Activated CD4-positive, alpha-beta memory T cell treated with anti-CD3 and anti-CD28 coated beads for 36 hours (primary cell): ENCODE results near the gene POLD3. TPM values are rescaled to one million over a fixed set of nuclear protein-coding genes. Genes with fewer than 3 reads are reported as not detected.
A peak's percentile ranks its signal among the peaks of the same experiment; 100 is the strongest.
"Not testable (repeated sequence)": the region's sequence is repeated elsewhere in the genome, so short reads cannot be mapped to it uniquely, and the experiment has no call there.

Source experiments
- CTCF ChIA-PET: fragments of 350-600 bp; sonication (Branson Sonifier 250); formaldehyde crosslinking; loops from one replicate; lab custom pipeline; 2021; ENCODE audit warnings: antibody characterized with exemption, inconsistent platforms; lab: Charles Lee
- POLR2A ChIA-PET: fragments of 350-600 bp; sonication (Branson Sonifier 250); formaldehyde crosslinking; loops from one replicate; lab custom pipeline; 2021; ENCODE audit warnings: antibody characterized with exemption; lab: Charles Lee
- DNase-seq: peaks from one replicate; pipeline ENCODE4 v3.0.0-alpha.2; 2020
- H3K27ac Mint-ChIP-seq: one replicate; pipeline ENCODE4 v1.8.0; 2021; ENCODE audit warnings: mixed read lengths
- H3K27me3 Mint-ChIP-seq: one replicate; pipeline ENCODE4 v1.8.0; 2021; ENCODE audit warnings: mixed read lengths
- H3K36me3 Mint-ChIP-seq: one replicate; pipeline ENCODE4 v1.8.0; 2021; ENCODE audit warnings: mixed read lengths
- H3K4me1 Mint-ChIP-seq: one replicate; pipeline ENCODE4 v1.8.0; 2021; ENCODE audit warnings: low read depth, mixed read lengths
- H3K4me3 Mint-ChIP-seq: one replicate; pipeline ENCODE4 v1.8.0; 2021; ENCODE audit warnings: mild to moderate bottlenecking, mixed read lengths
- H3K9me3 Mint-ChIP-seq: one replicate; pipeline ENCODE4 v1.8.0; 2021; ENCODE audit warnings: mixed read lengths
- intact Hi-C: fragments of 100-400 bp; cut with micrococcal nuclease; formaldehyde crosslinking; loops from one replicate; pipeline ENCODE4 v1.15.1; 2023
- total RNA-seq, 2 experiments: library from RNA; stranded (reverse); gene quantifications; one replicate each; pipeline ENCODE4 v1.2.3, GENCODE V29; 2021

The POLD3 gene
- total RNA-seq, 2 experiments from 2014 or later, result 60.8 to 61.4 TPM

GRCh38 chr11:74570266-74571061 is 21.9 kb upstream of the POLD3 start:
- H3K4me3 Mint-ChIP-seq, result no peak overlapping the region
- no peak overlapping the region for H3K27ac Mint-ChIP-seq
- no peaks in the 10 kb centered on the region for H3K4me1 Mint-ChIP-seq
- CTCF ChIA-PET, result interaction anchor here (0.7 to 9.1 kb wide), 9 partner anchors 9 to 169 kb away, joined by 3 to 144 read pairs (median 3); partner anchors contain the start of gene LIPT2
- peak; percentile 46 for DNase-seq
- H3K9me3 Mint-ChIP-seq, result no peaks in the 10 kb centered on the region
- H3K36me3 Mint-ChIP-seq, result no peaks in the 10 kb centered on the region
- intact Hi-C loops, result loop anchor here (1.0 to 2.0 kb wide), 3 partner anchors 78 to 182 kb away; partner anchors contain the start of gene LIPT2
- peaks cover 11% of the 10 kb centered on the region for H3K27me3 Mint-ChIP-seq
- POLR2A ChIA-PET, result no interaction called here

GRCh38 chr11:74571062-74571399 is 21.4 kb upstream of the POLD3 start:
- DNase-seq, result no peak
- ChIA-PET POLR2A (no interaction called here), CTCF (interaction anchor here (0.7 to 9.1 kb wide), 8 partner anchors 9 to 169 kb away, joined by 3 to 144 read pairs (median 3); partner anchors contain the start of gene LIPT2)
- Mint-ChIP-seq H3K9me3 (no peaks in the 10 kb centered on the region), H3K27me3 (peaks cover 11% of the 10 kb centered on the region), H3K27ac (no peak overlapping the region), H3K4me3 (no peak overlapping the region), H3K4me1 (no peaks in the 10 kb centered on the region), H3K36me3 (no peaks in the 10 kb centered on the region)
- intact Hi-C loops, result loop anchor here (2.0 kb wide), 2 partner anchors 78 to 182 kb away; partner anchors contain the start of gene LIPT2

GRCh38 chr11:74572349-74572748 is 20.0 kb upstream of the POLD3 start:
- Mint-ChIP-seq H3K27me3 (peaks cover 11% of the 10 kb centered on the region), H3K4me1 (no peaks in the 10 kb centered on the region), H3K36me3 (no peaks in the 10 kb centered on the region), H3K9me3 (no peaks in the 10 kb centered on the region), H3K27ac (no peak overlapping the region), H3K4me3 (no peak overlapping the region)
- intact Hi-C loops, result no loop called here
- ChIA-PET POLR2A (no interaction called here), CTCF (interaction anchor here (0.8 to 9.1 kb wide), 3 partner anchors 79 to 317 kb away, joined by 3 to 144 read pairs (median 10); partner anchors contain the start of gene LIPT2)
- no peak for DNase-seq

- POLR2A ChIA-PET, result no interaction called here
- CTCF ChIA-PET, result no interaction called here
- no peak overlapping the region for H3K4me3 Mint-ChIP-seq
- H3K9me3 Mint-ChIP-seq, result no peaks in the 10 kb centered on the region
- H3K36me3 Mint-ChIP-seq, result no peaks in the 10 kb centered on the region
- intact Hi-C loops, result no loop called here
- H3K27ac Mint-ChIP-seq, result no peak overlapping the region
- no peak for DNase-seq
- H3K27me3 Mint-ChIP-seq, result peaks cover 11% of the 10 kb centered on the region
- no peaks in the 10 kb centered on the region for H3K4me1 Mint-ChIP-seq
These were observed 17.8 kb upstream of the POLD3 start for GRCh38 chr11:74574563-74574962.

GRCh38 chr11:74575999-74576398 is 16.4 kb upstream of the POLD3 start:
- Mint-ChIP-seq H3K4me1 (no peaks in the 10 kb centered on the region), H3K9me3 (no peaks in the 10 kb centered on the region), H3K4me3 (no peak overlapping the region), H3K27ac (no peak overlapping the region), H3K27me3 (peaks cover 8% of the 10 kb centered on the region), H3K36me3 (no peaks in the 10 kb centered on the region)
- DNase-seq, result no peak
- ChIA-PET POLR2A (no interaction called here), CTCF (interaction anchor here (1.2 kb wide), 1 partner anchor 123 kb away, joined by 3 read pairs; no protein-coding TSS in a partner anchor)
- intact Hi-C loops, result no loop called here

- no peaks in the 10 kb centered on the region for H3K9me3 Mint-ChIP-seq
- CTCF ChIA-PET, result interaction anchor here (1.2 kb wide), 1 partner anchor 124 kb away, joined by 3 read pairs; no protein-coding TSS in a partner anchor
- no peaks in the 10 kb centered on the region for H3K36me3 Mint-ChIP-seq
These were observed 15.2 kb upstream of the POLD3 start for GRCh38 chr11:74577181-74577580.

GRCh38 chr11:74577624-74578396 is 14.6 kb upstream of the POLD3 start:
- intact Hi-C loops, result no loop called here
- DNase-seq, result no peak
- no peak overlapping the region for H3K4me3 Mint-ChIP-seq
- ChIA-PET POLR2A (no interaction called here), CTCF (no interaction called here)
- H3K9me3 Mint-ChIP-seq, result no peaks in the 10 kb centered on the region
- H3K36me3 Mint-ChIP-seq, result no peaks in the 10 kb centered on the region
- no peaks in the 10 kb centered on the region for H3K4me1 Mint-ChIP-seq
- peaks cover 2% of the 10 kb centered on the region for H3K27me3 Mint-ChIP-seq
- no peak overlapping the region for H3K27ac Mint-ChIP-seq

More at GRCh38 chr11:74577181-74577580, 15.2 kb upstream of the POLD3 start:
- H3K4me3 Mint-ChIP-seq, result no peak overlapping the region
- intact Hi-C loops, result no loop called here
- no peak overlapping the region for H3K27ac Mint-ChIP-seq
- POLR2A ChIA-PET, result no interaction called here
- H3K27me3 Mint-ChIP-seq, result peaks cover 6% of the 10 kb centered on the region
- H3K4me1 Mint-ChIP-seq, result no peaks in the 10 kb centered on the region
- DNase-seq, result no peak

GRCh38 chr11:74579577-74580270 is 12.7 kb upstream of the POLD3 start:
- no peaks in the 10 kb centered on the region for H3K9me3 Mint-ChIP-seq
- H3K36me3 Mint-ChIP-seq, result no peaks in the 10 kb centered on the region
- H3K27ac Mint-ChIP-seq, result no peak overlapping the region
- DNase-seq, result no peak
- no peaks in the 10 kb centered on the region for H3K4me1 Mint-ChIP-seq
- CTCF ChIA-PET, result interaction anchor here (0.8 to 1.3 kb wide), 2 partner anchors 9 to 669 kb away, joined by 3 read pairs; no protein-coding TSS in a partner anchor
- intact Hi-C loops, result no loop called here
- no peaks in the 10 kb centered on the region for H3K27me3 Mint-ChIP-seq
- no peak overlapping the region for H3K4me3 Mint-ChIP-seq
- POLR2A ChIA-PET, result no interaction called here

GRCh38 chr11:74581954-74582547 is 10.3 kb upstream of the POLD3 start:
- no peak overlapping the region for H3K4me3 Mint-ChIP-seq
- H3K36me3 Mint-ChIP-seq, result no peaks in the 10 kb centered on the region
- no peaks in the 10 kb centered on the region for H3K9me3 Mint-ChIP-seq
- POLR2A ChIA-PET, result no interaction called here
- no peaks in the 10 kb centered on the region for H3K4me1 Mint-ChIP-seq
- H3K27me3 Mint-ChIP-seq, result no peaks in the 10 kb centered on the region
- DNase-seq, result no peak
- CTCF ChIA-PET, result no interaction called here
- intact Hi-C loops, result no loop called here
- no peak overlapping the region for H3K27ac Mint-ChIP-seq

- Mint-ChIP-seq H3K27me3 (no peaks in the 10 kb centered on the region), H3K4me1 (no peaks in the 10 kb centered on the region), H3K9me3 (no peaks in the 10 kb centered on the region), H3K36me3 (no peaks in the 10 kb centered on the region), H3K4me3 (no peak overlapping the region), H3K27ac (no peak overlapping the region)
- intact Hi-C loops, result no loop called here
- ChIA-PET POLR2A (no interaction called here), CTCF (no interaction called here)
- DNase-seq, result no peak
These were observed 9.3 kb upstream of the POLD3 start for GRCh38 chr11:74583024-74583624.

- H3K4me3 Mint-ChIP-seq, CTCF ChIA-PET, H3K9me3 Mint-ChIP-seq, H3K27ac Mint-ChIP-seq, H3K27me3 Mint-ChIP-seq, DNase-seq, POLR2A ChIA-PET, intact Hi-C loops: not testable (repeated sequence)
- peaks cover 31% of the 10 kb centered on the region for H3K4me1 Mint-ChIP-seq
- H3K36me3 Mint-ChIP-seq, result peaks cover 19% of the 10 kb centered on the region
These were observed 1.9 kb upstream of the POLD3 start for GRCh38 chr11:74590492-74590891.
